ENCODE data around the gene POFUT1. TPM values are rescaled to one million over a fixed set of nuclear protein-coding genes. Genes with fewer than 3 reads are reported as not detected.

The POFUT1 gene
- polyA plus RNA-seq, 1 donor, result 42.3 TPM

GRCh38 chr20:32205843-32206759 lies 1.6 kb upstream of the POFUT1 start:
- no peak for DNase-seq

- no peak for DNase-seq
Measured at GRCh38 chr20:32206760-32207625, 687 bp upstream of the POFUT1 start.

- no peak for DNase-seq
Measured at GRCh38 chr20:32208499-32209154, 947 bp downstream of the POFUT1 start.

- no peak for DNase-seq
Measured at GRCh38 chr20:32209850-32210605, 2.3 kb downstream of the POFUT1 start.

GRCh38 chr20:32213870-32214269 lies 6.2 kb downstream of the POFUT1 start:
- no peak for DNase-seq

GRCh38 chr20:32215147-32215546 lies 7.5 kb downstream of the POFUT1 start:
- no peak for DNase-seq

GRCh38 chr20:32215729-32216128 lies 8.0 kb downstream of the POFUT1 start:
- DNase-seq, result no peak

GRCh38 chr20:32216179-32217142 lies 8.8 kb downstream of the POFUT1 start:
- no peak for DNase-seq

- no peak for DNase-seq
Measured at GRCh38 chr20:32218156-32218900, 10.6 kb downstream of the POFUT1 start.

GRCh38 chr20:32224463-32224862 lies 16.8 kb downstream of the POFUT1 start:
- no peak for DNase-seq

GRCh38 chr20:32226391-32226790 lies 18.7 kb downstream of the POFUT1 start:
- no peak for DNase-seq

GRCh38 chr20:32227306-32227705 lies 19.6 kb downstream of the POFUT1 start:
- DNase-seq, result no peak

- DNase-seq, result no peak
Measured at GRCh38 chr20:32227744-32228688, 20.3 kb downstream of the POFUT1 start.

- DNase-seq, result no peak
Measured at GRCh38 chr20:32229251-32229747, 21.6 kb downstream of the POFUT1 start.

- no peak for DNase-seq
Measured at GRCh38 chr20:32230707-32231106, 23.0 kb downstream of the POFUT1 start.

- DNase-seq, result no peak
Measured at GRCh38 chr20:32231245-32231644, 23.6 kb downstream of the POFUT1 start.

- no peak for DNase-seq
Measured at GRCh38 chr20:32231847-32232246, 24.2 kb downstream of the POFUT1 start.

- DNase-seq, result no peak
Measured at GRCh38 chr20:32232326-32232886, 24.7 kb downstream of the POFUT1 start.

All from left kidney (tissue), 2 donors.